Smooth muscle cell (in vitro differentiated cells): ENCODE measurements around the gene RNF111. TPM values are rescaled to one million over a fixed set of nuclear protein-coding genes. Genes with fewer than 3 reads are reported as not detected.

ENCODE experiments used
- DNase-seq: peaks from one replicate; lab custom pipeline; 2025; ENCODE audit not compliant: unreplicated experiment; lab: John Stamatoyannopoulos, UW
- H2AFZ ChIP-seq: fragments of 200-600 bp; sonication (generic); 2 replicates; pipeline ENCODE4 v1.6.0; 2016; ENCODE audit warnings: antibody characterized with exemption, low read depth, mild to moderate bottlenecking
- H3F3A ChIP-seq: fragments of 200-600 bp; sonication (generic); 2 replicates; pipeline ENCODE4 v1.6.0; 2017; ENCODE audit warnings: antibody characterized with exemption, low read depth
- H3K27ac ChIP-seq: fragments of 200-600 bp; sonication (generic); 2 replicates; pipeline ENCODE4 v1.5.1; 2016; ENCODE audit warnings: low read depth, mild to moderate bottlenecking
- H3K27me3 ChIP-seq: fragments of 200-600 bp; sonication (generic); 2 replicates; pipeline ENCODE4 v1.6.1; 2016; ENCODE audit warnings: low read depth, mild to moderate bottlenecking
- H3K36me3 ChIP-seq: fragments of 200-600 bp; sonication (generic); 2 replicates; pipeline ENCODE4 v1.5.1; 2016; ENCODE audit warnings: low read depth
- H3K4me1 ChIP-seq: fragments of 200-600 bp; sonication (generic); 2 replicates; pipeline ENCODE4 v1.5.1; 2016; ENCODE audit warnings: low read depth
- H3K4me2 ChIP-seq: fragments of 200-600 bp; sonication (generic); 2 replicates; pipeline ENCODE4 v1.6.0; 2016; ENCODE audit warnings: mild to moderate bottlenecking
- H3K4me3 ChIP-seq: fragments of 200-600 bp; sonication (generic); 2 replicates; pipeline ENCODE4 v1.5.1; 2016; ENCODE audit warnings: mild to moderate bottlenecking
- H3K79me2 ChIP-seq: fragments of 200-600 bp; sonication (generic); 2 replicates; pipeline ENCODE4 v1.6.0; 2016; ENCODE audit warnings: low read depth, mild to moderate bottlenecking
- H3K9ac ChIP-seq: fragments of 200-600 bp; sonication (generic); 2 replicates; pipeline ENCODE4 v1.6.0; 2016; ENCODE audit warnings: low read depth
- H3K9me3 ChIP-seq: fragments of 200-600 bp; sonication (generic); replicated peaks from 2 replicates; pipeline ENCODE4 v1.5.1; 2016; ENCODE audit warnings: low read depth
- H4K20me1 ChIP-seq: fragments of 200-600 bp; sonication (generic); 2 replicates; pipeline ENCODE4 v1.6.0; 2016; ENCODE audit warnings: low read depth
- WGBS: methylation state at CpG from one replicate; pipeline ENCODE4 v1.1.7; 2016; ENCODE audit warnings: low lambda C conversion rate; 5-methylcytosine and 5-hydroxymethylcytosine counted together
- polyA plus RNA-seq: library from polyadenylated mRNA; unstranded; fragments of >200 nt; fragmentation: Nextera tagmentation; extraction: Ambion mirVana; gene quantifications from 2 replicates; pipeline ENCODE4 v1.2.1, GENCODE V29; 2016
- total RNA-seq: library from RNA; depleted of rRNA; stranded (reverse); fragments of >200 nt; gene quantifications from 2 replicates; pipeline ENCODE4 v1.2.3, GENCODE V29; 2014
- TF ChIP-seq, protein P1 (sequence below): fragments of 200-600 bp; sonication (generic); IDR thresholded peaks from 2 replicates; pipeline ENCODE4 v1.5.1; 2017; ENCODE audit warnings: borderline replicate concordance, mild to moderate bottlenecking, antibody characterized with exemption; ENCODE audit not compliant: insufficient read depth, poor library complexity, severe bottlenecking

RNF111 gene
- total and polyA plus RNA-seq, 2 experiments from 2014 or later = 15.3 to 37.8 TPM

DNA sequence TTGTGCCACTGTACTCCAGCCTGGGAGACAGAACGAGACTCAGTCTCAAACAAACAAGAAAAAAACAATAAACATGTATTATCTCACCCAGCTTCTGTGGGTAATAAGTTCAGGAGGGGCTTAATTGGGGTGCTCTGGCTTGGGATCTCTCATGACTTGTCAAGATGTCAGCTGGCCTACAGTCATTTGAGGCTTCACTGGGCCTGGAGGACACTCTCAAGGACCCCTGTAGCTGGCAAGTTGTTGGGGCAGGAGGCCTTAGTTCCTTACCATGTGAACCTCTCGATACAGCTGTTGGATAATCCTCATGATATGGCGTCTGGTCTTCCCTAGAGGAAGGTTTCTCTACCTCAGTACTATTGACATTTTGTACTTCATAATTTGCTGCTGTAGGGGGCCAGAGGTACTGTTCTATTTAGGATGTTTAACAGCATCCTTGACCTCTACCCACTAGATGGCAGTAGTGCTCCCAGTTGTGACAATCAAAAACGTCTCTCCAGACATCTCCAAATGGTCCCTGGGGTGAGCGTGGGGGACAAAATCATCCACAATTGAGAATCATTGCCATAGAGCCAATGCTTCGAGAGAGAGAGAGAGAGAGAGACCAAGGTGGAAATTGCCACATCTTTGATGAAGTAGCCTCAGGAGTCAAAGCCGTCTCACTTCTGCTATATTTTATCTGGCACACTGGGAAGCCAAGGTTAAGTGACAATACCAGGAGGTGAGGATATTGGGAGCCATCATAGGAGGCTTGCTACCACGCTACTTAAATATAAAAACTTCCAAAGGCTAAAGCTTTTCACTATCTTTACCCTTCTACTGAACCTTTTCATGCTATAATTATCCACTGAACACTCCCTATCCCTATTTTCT lies 30.1 kb upstream of the RNF111 start:
- no peaks in the 10 kb centered on the region for H3K9me3 ChIP-seq
- no peaks in the 10 kb centered on the region for H3K36me3 ChIP-seq
- H3K4me3 ChIP-seq = no peak overlapping the region
- H3K79me2 ChIP-seq = no peaks in the 10 kb centered on the region
- WGBS = 43% methylated on average over 8 of the region's 8 CpGs
- peaks cover 5% of the 10 kb centered on the region for H3K4me1 ChIP-seq
- no peak overlapping the region for H3K4me2 ChIP-seq
- H3K27ac ChIP-seq = no peak overlapping the region
- H2AFZ ChIP-seq = no peak overlapping the region
- no peak overlapping the region for H3K9ac ChIP-seq
- TF ChIP-seq, protein P1, sequence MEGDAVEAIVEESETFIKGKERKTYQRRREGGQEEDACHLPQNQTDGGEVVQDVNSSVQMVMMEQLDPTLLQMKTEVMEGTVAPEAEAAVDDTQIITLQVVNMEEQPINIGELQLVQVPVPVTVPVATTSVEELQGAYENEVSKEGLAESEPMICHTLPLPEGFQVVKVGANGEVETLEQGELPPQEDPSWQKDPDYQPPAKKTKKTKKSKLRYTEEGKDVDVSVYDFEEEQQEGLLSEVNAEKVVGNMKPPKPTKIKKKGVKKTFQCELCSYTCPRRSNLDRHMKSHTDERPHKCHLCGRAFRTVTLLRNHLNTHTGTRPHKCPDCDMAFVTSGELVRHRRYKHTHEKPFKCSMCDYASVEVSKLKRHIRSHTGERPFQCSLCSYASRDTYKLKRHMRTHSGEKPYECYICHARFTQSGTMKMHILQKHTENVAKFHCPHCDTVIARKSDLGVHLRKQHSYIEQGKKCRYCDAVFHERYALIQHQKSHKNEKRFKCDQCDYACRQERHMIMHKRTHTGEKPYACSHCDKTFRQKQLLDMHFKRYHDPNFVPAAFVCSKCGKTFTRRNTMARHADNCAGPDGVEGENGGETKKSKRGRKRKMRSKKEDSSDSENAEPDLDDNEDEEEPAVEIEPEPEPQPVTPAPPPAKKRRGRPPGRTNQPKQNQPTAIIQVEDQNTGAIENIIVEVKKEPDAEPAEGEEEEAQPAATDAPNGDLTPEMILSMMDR = peak; percentile 72
- peak; percentile 1 for DNase-seq
- no peaks in the 10 kb centered on the region for H3F3A ChIP-seq
- no peaks in the 10 kb centered on the region for H4K20me1 ChIP-seq
- H3K27me3 ChIP-seq = no peaks in the 10 kb centered on the region

DNA sequence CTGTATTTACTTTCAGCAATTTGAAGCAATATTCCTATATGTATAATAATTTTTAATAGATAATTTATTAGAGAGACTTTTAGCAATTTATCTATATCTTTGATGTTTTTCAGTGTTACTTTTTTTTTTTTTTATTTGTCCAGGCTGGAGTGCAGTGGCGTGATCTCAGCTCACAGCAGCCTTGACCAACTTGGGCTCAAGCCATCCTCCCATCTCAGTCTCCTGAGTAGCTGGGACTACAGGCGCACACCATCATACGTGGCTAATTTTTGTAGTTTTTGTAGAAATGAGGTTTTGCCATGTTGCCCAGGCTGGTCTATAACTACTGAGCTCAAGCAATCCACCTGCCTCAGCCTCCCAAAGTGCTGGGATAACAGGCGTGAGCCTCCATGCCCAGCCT lies 28.7 kb upstream of the RNF111 start:
- Histone ChIP-seq H4K20me1 (no peaks in the 10 kb centered on the region), H3K9ac (no peak overlapping the region), H3K9me3 (no peaks in the 10 kb centered on the region), H3K4me1 (no peaks in the 10 kb centered on the region), H3F3A (no peaks in the 10 kb centered on the region), H3K27me3 (no peaks in the 10 kb centered on the region), H3K79me2 (no peaks in the 10 kb centered on the region), H3K27ac (no peak overlapping the region), H3K4me2 (no peak overlapping the region), H3K36me3 (no peaks in the 10 kb centered on the region), H2AFZ (no peak overlapping the region), H3K4me3 (no peak overlapping the region)
- 98% methylated on average over 4 of the region's 4 CpGs for WGBS
- TF ChIP-seq, protein P1 = no peak
- DNase-seq = no peak

DNA sequence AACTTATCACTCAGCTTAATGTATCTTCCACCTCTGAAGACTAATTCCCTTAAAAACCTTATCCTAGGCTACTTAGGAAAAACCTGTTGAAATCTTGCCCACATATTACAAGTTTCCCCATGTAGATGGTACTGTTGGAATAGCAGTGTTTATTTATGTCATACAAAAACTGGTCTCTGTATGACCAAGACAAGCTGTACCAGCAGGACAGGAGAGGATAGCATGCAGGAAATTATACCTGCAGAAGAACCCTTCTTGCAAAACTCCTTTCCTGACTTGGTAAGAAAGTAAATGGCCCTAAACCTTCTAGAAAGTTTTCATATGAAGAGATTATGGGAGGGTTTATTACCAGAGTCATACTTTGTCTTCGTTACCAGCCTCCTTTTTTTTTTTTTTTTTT lies 25.3 kb upstream of the RNF111 start:
- Histone ChIP-seq H3K9me3 (no peaks in the 10 kb centered on the region), H3K27ac (no peak overlapping the region), H3K4me3 (no peak overlapping the region), H3K9ac (no peak overlapping the region), H2AFZ (no peak overlapping the region), H3K36me3 (no peaks in the 10 kb centered on the region), H3K79me2 (no peaks in the 10 kb centered on the region), H3K27me3 (no peaks in the 10 kb centered on the region), H3K4me2 (no peak overlapping the region), H4K20me1 (no peaks in the 10 kb centered on the region), H3F3A (no peaks in the 10 kb centered on the region), H3K4me1 (no peaks in the 10 kb centered on the region)
- no peak for DNase-seq
- TF ChIP-seq, protein P1 = no peak
- 86% methylated on average over 1 of the region's 1 CpG for WGBS
